GM19397 (cell line): Measurements from ENCODE around the gene BCAS3.

ENCODE experiments used
- ATAC-seq: cut with Tn5 transposase; IDR thresholded peaks from one replicate; pipeline ENCODE4 v1.9.1; 2021; ENCODE audit warnings: mild to moderate bottlenecking, moderate library complexity; ENCODE audit not compliant: unreplicated experiment

Gene BCAS3

GRCh38 chr17:61306003-61306402 is 628.4 kb downstream of the BCAS3 start:
- ATAC-seq = no peak

DNA sequence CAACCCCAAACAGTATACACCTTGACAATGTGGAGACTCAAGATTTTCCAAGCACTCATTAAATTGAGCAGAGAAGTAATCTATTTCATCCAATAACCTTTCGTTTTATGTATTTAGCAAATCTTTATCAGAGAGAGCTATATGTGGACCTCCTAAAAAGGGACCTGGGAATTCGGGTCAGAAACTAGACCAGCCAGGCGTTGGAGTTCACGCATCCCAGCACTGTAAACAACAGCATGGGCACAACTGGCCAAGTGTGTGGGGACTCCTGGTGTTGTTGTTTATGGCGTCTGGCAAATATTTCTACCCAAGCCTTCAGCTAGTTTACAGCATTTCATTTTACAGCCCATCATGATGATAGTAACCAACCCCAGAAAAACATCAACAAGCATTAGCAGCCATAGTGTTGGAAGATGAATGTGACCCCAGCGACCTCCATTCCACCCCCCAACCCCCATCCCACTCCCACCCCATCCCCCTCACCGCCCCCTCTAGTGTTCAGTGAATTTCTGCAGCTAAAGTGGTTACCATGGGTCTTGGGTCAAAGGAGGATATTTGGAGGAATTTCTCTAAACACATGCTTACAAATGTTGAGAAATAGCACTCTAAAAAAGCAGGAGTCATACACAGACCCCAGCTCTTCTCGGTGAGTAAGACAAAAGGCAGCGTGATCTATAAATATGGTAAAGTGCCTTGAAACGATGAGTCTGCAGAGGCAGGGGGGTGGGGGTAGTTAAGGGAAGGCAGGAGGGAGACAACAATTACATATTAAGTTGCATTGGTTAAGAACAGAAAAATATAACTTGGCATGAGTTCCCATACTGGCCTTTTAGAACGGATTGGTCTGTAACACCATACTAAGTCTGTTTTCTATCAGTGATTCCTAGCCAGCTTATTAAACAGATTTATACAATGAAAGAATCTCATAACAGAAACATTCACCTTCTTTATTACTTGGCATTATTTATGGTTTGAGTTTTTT is 630.5 kb downstream of the BCAS3 start:
- no peak for ATAC-seq

DNA sequence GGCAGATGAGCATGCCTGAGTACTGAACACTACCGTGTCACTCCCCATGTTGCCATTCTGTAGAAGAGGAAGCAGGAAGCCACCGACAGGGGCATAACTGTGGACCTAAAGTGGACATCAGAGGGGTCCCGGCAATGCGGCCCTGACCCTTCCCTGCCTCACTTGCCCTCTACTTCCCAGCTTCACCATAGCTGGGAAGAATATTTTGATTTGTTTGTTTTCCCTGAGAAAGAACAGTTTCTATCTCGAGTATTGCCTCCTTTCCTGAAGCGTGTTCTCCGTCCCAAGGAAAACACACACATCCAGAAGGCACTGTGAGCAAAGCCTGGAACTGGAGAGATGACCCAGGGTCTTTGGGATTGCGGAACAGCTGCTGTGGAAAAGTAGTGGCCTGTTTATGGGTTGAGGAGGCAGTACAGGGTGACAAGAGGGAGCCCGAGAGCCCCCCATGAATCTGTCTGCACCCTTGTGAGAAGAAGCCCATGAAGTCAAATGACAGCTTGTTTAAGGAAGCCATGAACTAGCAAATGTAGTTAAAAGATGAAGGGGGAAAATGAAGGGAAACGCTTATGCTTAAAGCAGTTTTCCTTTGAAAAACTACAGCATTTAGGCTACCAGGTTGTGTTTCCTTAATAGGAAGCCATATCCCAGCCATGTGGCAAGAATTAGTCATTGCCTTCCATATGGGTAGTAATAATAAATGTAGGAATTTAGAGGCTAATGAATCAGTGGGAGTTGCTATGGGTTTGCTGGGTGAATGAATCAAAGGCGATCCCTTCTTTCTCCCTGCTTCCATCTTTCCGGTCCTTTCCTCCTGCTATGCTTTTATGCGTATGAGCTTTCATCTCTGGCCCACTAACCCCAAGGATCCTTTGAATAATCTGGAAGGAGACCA is 632.0 kb downstream of the BCAS3 start:
- no peak for ATAC-seq

GRCh38 chr17:61310590-61310989 is 632.9 kb downstream of the BCAS3 start:
- no peak for ATAC-seq

DNA sequence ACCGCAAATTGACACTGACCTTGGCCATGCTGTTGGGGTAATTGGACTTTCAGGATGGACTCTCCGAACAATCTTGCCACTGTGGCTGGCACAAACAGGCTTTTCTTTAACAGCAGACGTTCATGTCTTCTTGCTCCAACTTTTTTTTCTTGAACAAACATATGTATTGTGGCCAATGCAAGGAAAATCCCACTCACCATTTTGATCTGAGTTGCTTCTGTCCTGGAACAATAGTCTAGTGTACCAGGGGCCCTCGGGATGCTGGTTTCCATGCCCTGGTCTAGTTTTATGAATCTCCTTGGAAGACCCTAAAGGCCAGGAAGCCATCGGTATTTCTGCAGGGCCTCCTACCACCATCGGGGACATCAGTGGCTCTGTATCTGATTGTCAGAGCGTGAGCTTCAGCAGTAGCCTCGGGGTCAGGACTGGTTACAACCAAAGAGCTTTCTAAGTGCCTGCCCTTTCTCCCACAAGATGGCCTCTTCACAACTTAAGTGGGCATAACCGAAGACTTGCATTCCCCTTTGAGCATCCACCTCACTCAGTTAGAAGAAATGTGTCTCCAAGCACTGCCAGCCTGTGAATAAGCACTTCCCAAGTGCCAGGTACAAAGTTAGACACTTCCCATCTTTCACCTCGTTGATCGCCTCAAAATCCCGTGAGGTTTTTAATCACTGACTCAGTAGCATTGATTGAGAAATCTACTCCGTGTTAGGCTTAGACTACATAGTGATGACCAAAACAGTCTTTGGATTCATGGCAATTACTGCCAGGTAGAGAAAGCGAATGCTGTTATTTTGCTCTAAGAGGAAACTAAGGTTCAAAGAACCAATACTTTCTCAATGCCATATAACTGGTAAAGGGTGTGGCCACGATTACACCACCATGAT is 635.0 kb downstream of the BCAS3 start:
- no peak for ATAC-seq

GRCh38 chr17:61313461-61314326 is 636.0 kb downstream of the BCAS3 start:
- no peak for ATAC-seq

GRCh38 chr17:61314368-61315078 is 636.9 kb downstream of the BCAS3 start:
- no peak for ATAC-seq

DNA sequence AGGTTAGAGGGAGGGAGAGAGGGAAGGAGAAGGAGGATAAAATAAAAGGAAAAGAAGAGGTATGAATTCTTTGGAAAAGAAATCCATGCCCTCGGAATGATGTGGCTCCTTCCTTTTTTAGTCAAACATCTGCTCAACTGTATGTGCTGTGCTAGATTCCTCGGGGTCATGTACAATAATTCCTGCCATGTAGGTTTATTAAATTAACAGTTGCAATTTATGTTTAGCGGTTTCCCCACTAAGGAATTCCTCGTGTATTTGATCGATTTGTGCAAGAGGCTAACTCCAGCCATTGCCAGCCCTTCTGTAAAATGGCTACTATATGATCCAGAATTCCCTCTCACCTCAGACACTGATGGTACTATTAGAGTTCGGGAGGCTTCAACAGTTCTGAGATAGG is 639.0 kb downstream of the BCAS3 start:
- no peak for ATAC-seq

- no peak for ATAC-seq
These were observed 640.1 kb downstream of the BCAS3 start for GRCh38 chr17:61317779-61318178.

DNA sequence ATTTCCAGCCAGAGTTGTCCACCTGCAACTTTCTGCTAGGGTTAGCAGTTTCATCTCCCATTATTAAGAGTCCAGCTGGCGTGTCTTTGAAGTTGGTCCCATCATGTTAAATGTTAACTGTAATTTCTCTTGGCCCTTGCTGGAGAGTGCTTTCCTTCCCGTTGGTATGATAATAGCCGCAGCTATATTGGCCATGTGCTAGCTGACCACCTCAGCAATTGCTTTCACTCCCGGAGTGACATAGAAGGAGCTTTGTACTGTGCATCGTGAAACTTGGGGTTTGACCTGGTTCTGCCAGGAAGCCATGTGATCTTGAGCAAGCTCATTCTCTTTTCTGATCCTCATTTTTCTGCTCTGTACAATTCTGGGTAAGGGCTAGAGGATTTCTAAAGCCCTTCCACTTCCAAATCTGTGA is 641.0 kb downstream of the BCAS3 start:
- ATAC-seq = no peak

GRCh38 chr17:61321344-61321743 is 643.7 kb downstream of the BCAS3 start:
- no peak for ATAC-seq

GRCh38 chr17:61322325-61323002 is 644.8 kb downstream of the BCAS3 start:
- ATAC-seq = no peak

GRCh38 chr17:61323003-61323908 is 645.6 kb downstream of the BCAS3 start:
- no peak for ATAC-seq

DNA sequence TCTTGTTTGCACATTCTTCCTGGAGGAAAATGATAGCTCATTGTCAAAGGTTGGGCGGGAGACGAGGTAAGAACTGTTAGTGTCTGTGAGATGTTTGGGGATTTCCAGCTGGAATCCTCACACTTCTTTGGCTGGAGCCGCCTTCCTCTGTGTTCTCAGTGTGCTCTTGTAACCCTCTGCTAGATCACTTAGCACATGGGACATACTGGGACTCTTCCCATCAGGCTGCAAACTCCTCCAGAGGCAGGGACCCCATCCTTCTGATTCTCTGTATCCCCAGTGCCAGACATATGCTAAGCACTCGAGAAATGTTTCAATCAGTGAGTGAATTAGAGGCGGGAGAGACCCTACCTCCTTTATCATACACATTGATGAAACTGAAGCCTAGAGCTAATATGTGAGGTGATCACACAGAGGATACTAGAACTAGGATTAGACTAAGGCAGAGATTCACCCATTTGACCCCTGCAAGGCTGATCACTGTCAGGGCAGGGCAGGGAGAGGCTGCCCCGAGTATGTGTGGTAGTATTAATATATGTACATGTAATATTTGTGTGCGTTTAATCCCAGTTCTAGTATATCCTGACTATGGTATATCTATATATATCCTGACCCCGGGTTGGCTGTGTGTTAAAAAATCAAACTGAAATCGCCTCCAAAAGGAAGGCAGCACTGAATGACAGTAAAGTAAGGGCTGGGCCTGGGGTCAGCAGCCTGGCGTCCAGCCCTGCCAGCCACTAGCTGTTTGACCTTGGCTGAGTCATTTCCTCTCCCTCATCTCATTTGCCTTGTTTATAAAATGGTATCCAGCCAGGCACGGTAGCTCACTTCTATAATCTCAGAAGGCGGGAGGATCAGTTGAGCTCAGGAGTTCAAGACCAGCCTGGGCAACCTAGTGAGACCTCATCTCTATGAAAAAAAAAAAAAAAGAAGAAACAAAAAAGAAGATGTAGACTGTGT is 646.5 kb downstream of the BCAS3 start:
- no peak for ATAC-seq

DNA sequence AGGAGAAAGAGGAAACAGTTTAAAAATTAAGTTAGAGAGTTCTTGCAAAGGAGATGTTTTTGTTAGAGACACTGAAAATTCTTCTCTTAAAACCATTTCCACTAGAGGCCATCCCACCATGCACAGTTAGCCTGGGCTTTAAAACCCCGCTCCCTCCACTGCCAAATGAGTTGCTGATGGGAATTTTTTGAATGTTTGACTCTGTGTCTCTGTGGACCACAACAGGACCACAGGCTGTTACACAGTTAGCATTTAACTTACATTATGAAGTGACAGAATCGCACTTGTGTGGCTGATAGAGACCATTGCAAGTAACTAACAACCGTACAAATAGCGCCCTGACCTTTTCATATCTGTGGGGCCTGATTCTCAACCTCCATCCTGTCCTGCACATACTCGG is 647.3 kb downstream of the BCAS3 start:
- no peak for ATAC-seq

DNA sequence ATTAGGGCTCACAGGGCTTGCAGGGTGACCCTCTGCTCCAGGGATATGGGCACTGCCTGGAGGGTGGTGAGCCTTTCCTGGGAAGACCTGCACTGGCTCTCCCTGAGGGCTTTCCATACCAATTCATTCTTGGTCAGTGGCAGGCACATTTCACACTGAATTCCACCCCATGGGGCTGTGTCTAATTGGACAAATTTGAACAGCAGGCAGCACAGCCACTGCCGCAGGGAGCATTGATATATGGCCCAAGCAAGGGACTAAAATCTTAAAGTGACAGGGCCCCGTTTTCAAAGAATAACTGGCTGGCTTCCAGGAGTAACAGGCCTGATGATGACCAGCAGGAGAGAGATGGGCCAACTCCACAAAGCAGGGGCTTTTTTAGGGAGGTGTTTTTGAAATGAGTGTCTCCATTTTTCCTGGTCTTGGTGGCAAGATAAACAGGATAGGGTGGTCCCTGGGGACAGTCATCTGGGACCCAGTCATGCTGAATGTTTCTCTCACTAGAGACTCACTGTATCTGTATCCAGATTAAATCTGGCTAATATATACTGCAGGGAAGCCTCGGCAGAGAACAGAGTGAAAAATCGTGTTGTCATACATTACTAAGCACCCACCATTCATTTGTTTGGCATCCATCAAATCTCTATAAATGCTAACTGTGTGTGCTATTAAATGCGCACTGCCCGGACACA is 647.9 kb downstream of the BCAS3 start:
- no peak for ATAC-seq
